ENCODE results near the gene FIS1. TPM values are rescaled to one million over a fixed set of nuclear protein-coding genes. Genes with fewer than 3 reads are reported as not detected.

The FIS1 gene
- total RNA-seq, 1 experiment from 2014 or later: 200 TPM

DNA sequence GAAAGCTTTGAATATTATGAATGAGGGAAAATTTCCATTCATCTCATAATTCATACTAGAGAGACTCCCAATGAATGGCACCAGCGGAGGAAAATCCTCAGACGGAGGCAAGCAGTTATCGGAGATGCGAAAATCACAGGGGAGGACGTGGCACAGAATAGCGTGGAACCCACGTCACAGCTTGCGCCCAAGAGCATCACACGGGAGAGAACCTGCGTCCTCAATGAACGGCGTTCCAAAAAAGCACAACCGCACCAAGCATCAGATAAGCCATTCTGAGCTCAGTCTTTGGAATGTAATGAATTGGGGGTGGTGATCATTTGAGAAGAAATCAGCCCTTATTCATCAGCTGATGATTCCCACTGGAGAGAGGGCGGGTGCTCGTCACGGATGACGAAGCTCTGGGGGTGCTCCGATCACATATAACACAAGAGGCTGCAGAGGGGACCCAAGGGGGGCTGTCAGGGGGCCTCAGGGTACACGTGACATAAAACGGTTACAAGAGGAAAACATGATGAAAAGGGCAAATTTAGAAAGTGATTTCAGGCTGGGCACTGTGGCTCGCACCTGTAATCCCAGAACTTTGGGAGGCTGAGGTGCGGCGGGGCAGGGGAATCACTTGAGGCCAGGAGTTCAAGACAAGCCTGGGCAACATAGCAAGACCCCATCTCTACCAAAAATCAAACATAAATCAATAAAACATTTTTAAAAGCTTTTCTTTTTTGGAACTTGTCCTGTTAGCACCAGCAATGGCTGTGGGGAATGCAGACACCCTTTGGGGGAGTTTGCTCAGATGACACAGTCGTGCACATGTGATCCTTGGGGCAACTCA is 33.8 kb upstream of the FIS1 start:
- ChIA-PET POLR2A (ENCODE audit: unreplicated experiment) (no interaction called here), CTCF (interaction anchor here (0.6 kb wide), 1 partner anchor 179 kb away, joined by 3 read pairs; no protein-coding TSS in a partner anchor)
- Histone ChIP-seq H2AFZ (no peak overlapping the region), H3K9me2 (ENCODE audit: insufficient read depth) (no peaks in the 10 kb centered on the region), H3F3A (ENCODE audit: insufficient read depth, low read depth) (no peaks in the 10 kb centered on the region), H3K4me3 (no peak overlapping the region), H3K4me2 (no peak overlapping the region), H3K79me2 (ENCODE audit: low read depth) (no peaks in the 10 kb centered on the region), H4K20me1 (ENCODE audit: insufficient read depth) (no peaks in the 10 kb centered on the region), H3K27me3 (ENCODE audit: insufficient read depth, low read depth) (peaks cover 44% of the 10 kb centered on the region), H3K27ac (no peak overlapping the region), H3K36me3 (ENCODE audit: low read depth) (no peaks in the 10 kb centered on the region), H3K4me1 (replicated peaks; ENCODE audit: insufficient read depth) (no peaks in the 10 kb centered on the region), H3K9me3 (ENCODE audit: insufficient read depth, low read depth) (no peaks in the 10 kb centered on the region)
- intact Hi-C loops (cut with micrococcal nuclease; ENCODE audit: unreplicated experiment): no loop called here
- no peak for TF ChIP-seq EZH2 (IDR thresholded peaks at IDR 0.05; ENCODE audit: low read depth)
- no peak for TF ChIP-seq CTCF (conservative IDR thresholded peaks at IDR 0.05)
- DNase-seq: no peak
- BruUV-seq (replicated peaks): no TSS peak

GRCh38 chr7:101277155-101277554 is 32.3 kb upstream of the FIS1 start:
- Histone ChIP-seq H4K20me1 (ENCODE audit: insufficient read depth) (no peaks in the 10 kb centered on the region), H3K4me3 (no peak overlapping the region), H2AFZ (no peak overlapping the region), H3K27ac (no peak overlapping the region), H3K4me2 (no peak overlapping the region), H3K36me3 (ENCODE audit: low read depth) (no peaks in the 10 kb centered on the region), H3K4me1 (replicated peaks; ENCODE audit: insufficient read depth) (no peaks in the 10 kb centered on the region), H3K27me3 (ENCODE audit: insufficient read depth, low read depth) (peaks cover 58% of the 10 kb centered on the region), H3F3A (ENCODE audit: insufficient read depth, low read depth) (no peaks in the 10 kb centered on the region), H3K9me2 (ENCODE audit: insufficient read depth) (no peaks in the 10 kb centered on the region), H3K79me2 (ENCODE audit: low read depth) (no peaks in the 10 kb centered on the region), H3K9me3 (ENCODE audit: insufficient read depth, low read depth) (no peaks in the 10 kb centered on the region)
- ChIA-PET POLR2A (ENCODE audit: unreplicated experiment) (no interaction called here), CTCF (no interaction called here)
- no peak for DNase-seq
- BruUV-seq (replicated peaks): no TSS peak
- TF ChIP-seq CTCF (conservative IDR thresholded peaks at IDR 0.05): no peak
- TF ChIP-seq EZH2 (IDR thresholded peaks at IDR 0.05; ENCODE audit: low read depth): no peak
- intact Hi-C loops (cut with micrococcal nuclease; ENCODE audit: unreplicated experiment): no loop called here

GRCh38 chr7:101273206-101273605 is 28.3 kb upstream of the FIS1 start:
- POLR2A ChIA-PET (ENCODE audit: unreplicated experiment): no interaction called here
- intact Hi-C loops (cut with micrococcal nuclease; ENCODE audit: unreplicated experiment): no loop called here
- H3K9me2 ChIP-seq (ENCODE audit: insufficient read depth): no peaks in the 10 kb centered on the region
- no peak for DNase-seq
- H3K27me3 ChIP-seq (ENCODE audit: insufficient read depth, low read depth): peaks cover 58% of the 10 kb centered on the region
- CTCF ChIA-PET: interaction anchor here (0.6 kb wide), 1 partner anchor 87 kb away, joined by 3 read pairs; no protein-coding TSS in a partner anchor
- H3K27ac ChIP-seq: no peak overlapping the region
- H3K36me3 ChIP-seq (ENCODE audit: low read depth): no peaks in the 10 kb centered on the region
- no peak overlapping the region for H3K4me3 ChIP-seq
- no peaks in the 10 kb centered on the region for H3F3A ChIP-seq (ENCODE audit: insufficient read depth, low read depth)
- no peaks in the 10 kb centered on the region for H3K9me3 ChIP-seq (ENCODE audit: insufficient read depth, low read depth)
- H2AFZ ChIP-seq: no peak overlapping the region
- H4K20me1 ChIP-seq (ENCODE audit: insufficient read depth): no peaks in the 10 kb centered on the region
- no peaks in the 10 kb centered on the region for H3K79me2 ChIP-seq (ENCODE audit: low read depth)
- no peaks in the 10 kb centered on the region for H3K4me1 ChIP-seq (replicated peaks; ENCODE audit: insufficient read depth)
- BruUV-seq (replicated peaks): no TSS peak
- no peak overlapping the region for H3K4me2 ChIP-seq
- TF ChIP-seq CTCF (conservative IDR thresholded peaks at IDR 0.05) (no peak), EZH2 (IDR thresholded peaks at IDR 0.05; ENCODE audit: low read depth) (no peak)

All from PC-9 (cell line).